HL-60 (cell line): Measurements from ENCODE around the gene ASCC3.

Experiments used
- DNase-seq, 2 experiments: peaks; one replicate each; pipeline ENCODE4 v3.0.0-alpha.2; 2010 to 2020; ENCODE audit warnings: low read depth in 1 of 2, low spot score in 1 of 2
- H3K27ac ChIP-seq: fragments of 250-450 bp; sonication (Bioruptor Pico); replicated peaks from 2 replicates; pipeline ENCODE4 v1.5.1; 2020; ENCODE audit warnings: mild to moderate bottlenecking, moderate library complexity
- H3K27me3 ChIP-seq: fragments of 250-450 bp; sonication (Bioruptor Pico); 2 replicates; pipeline ENCODE4 v1.5.1; 2021; ENCODE audit warnings: mild to moderate bottlenecking, moderate library complexity; ENCODE audit not compliant: insufficient read depth, poor library complexity, severe bottlenecking
- H3K4me3 ChIP-seq: replicated peaks from 2 replicates; pipeline ENCODE4 v1.5.1; 2011; ENCODE audit warnings: mild to moderate bottlenecking, control low read depth, low read length; ENCODE audit not compliant: insufficient read depth
- CTCF ChIP-seq: IDR thresholded peaks from one replicate; pipeline ENCODE4 v1.5.1; 2011; ENCODE audit warnings: low read length, control low read depth, inconsistent platforms; ENCODE audit not compliant: insufficient read depth
- GABPA ChIP-seq: IDR thresholded peaks from 2 replicates; pipeline ENCODE4 v1.6.1; 2012; ENCODE audit warnings: low read depth
- POLR2AphosphoS5 ChIP-seq: IDR thresholded peaks from 2 replicates; pipeline ENCODE4 v1.6.1; 2012; ENCODE audit warnings: low read depth
- REST ChIP-seq: IDR thresholded peaks from 2 replicates; pipeline ENCODE4 v1.6.1; 2012; ENCODE audit warnings: low read depth; ENCODE audit not compliant: insufficient replicate concordance
- SPI1 ChIP-seq: IDR thresholded peaks from 2 replicates; pipeline ENCODE4 v1.6.1; 2012; ENCODE audit warnings: low read depth, mild to moderate bottlenecking, borderline replicate concordance

ASCC3 gene

GRCh38 chr6:100488244-100488643 is 392.9 kb downstream of the ASCC3 start:
- TF ChIP-seq REST (no peak), CTCF (no peak), POLR2AphosphoS5 (no peak), GABPA (no peak), SPI1 (no peak)
- DNase-seq, result no peak
- no peak overlapping the region for H3K27ac ChIP-seq

GRCh38 chr6:100487638-100488037 is 393.5 kb downstream of the ASCC3 start:
- Histone ChIP-seq H3K27me3 (peaks cover 4% of the 10 kb centered on the region), H3K4me3 (no peak overlapping the region), H3K27ac (no peak overlapping the region)
- TF ChIP-seq CTCF (no peak), GABPA (no peak), REST (no peak), SPI1 (no peak), POLR2AphosphoS5 (no peak)
- no peak for DNase-seq

More at GRCh38 chr6:100488244-100488643, 392.9 kb downstream of the ASCC3 start:
- H3K4me3 ChIP-seq, result no peak overlapping the region
- peaks cover 4% of the 10 kb centered on the region for H3K27me3 ChIP-seq

GRCh38 chr6:100485268-100485667 is 395.9 kb downstream of the ASCC3 start:
- DNase-seq, result no peak
- Histone ChIP-seq H3K4me3 (no peak overlapping the region), H3K27me3 (no peaks in the 10 kb centered on the region), H3K27ac (no peak overlapping the region)
- no peak for TF ChIP-seq CTCF
- TF ChIP-seq POLR2AphosphoS5, result no peak
- no peak for TF ChIP-seq SPI1
- no peak for TF ChIP-seq REST
- TF ChIP-seq GABPA, result no peak
